T-cell (primary cell): ENCODE results near the gene SYNRG. TPM values are rescaled to one million over a fixed set of nuclear protein-coding genes. Genes with fewer than 3 reads are reported as not detected.

Experiments used
- ATAC-seq, 4 experiments: fragments of 200-7000 bp in 3 of 4; fragments of 150-1000 bp in 1 of 4; cut with Tn5 transposase; replicated peaks in 1 of 4; 1 replicate in 3 of 4; 2 replicates in 1 of 4; pipeline ENCODE4 v1.10.0; 2021; ENCODE audit warnings: moderate library complexity in 3 of 4, mild to moderate bottlenecking in 2 of 4, moderate number of reproducible peaks in 1 of 4
- CTCF ChIA-PET, 2 donors: fragments of 300-600 bp; sonication (Branson Sonifier 250); formaldehyde crosslinking; loops; one replicate each; lab custom pipeline; 2022; ENCODE audit warnings: antibody characterized with exemption in 2 of 2; lab: Charles Lee
- POLR2A ChIA-PET, 2 donors: fragments of 300-600 bp; sonication (Branson Sonifier 250); formaldehyde crosslinking; loops; one replicate each; lab custom pipeline; 2022; ENCODE audit warnings: antibody characterized with exemption in 2 of 2; lab: Charles Lee
- DNase-seq, 35 experiments: peaks; one replicate each; pipeline versions ENCODE4 v3.0.0 to v3.0.0-alpha.2; 2013 to 2023
- H3K27ac ChIP-seq: one replicate; pipeline ENCODE4 v1.5.1; 2013; ENCODE audit warnings: low read length
- H3K27me3 ChIP-seq, 2 experiments: replicated peaks in 1 of 2; 1 replicate in 1 of 2; 2 replicates in 1 of 2; pipeline versions ENCODE4 v1.6.1 to v1.7.0; 2013; ENCODE audit warnings: low read length in 1 of 2, mixed read lengths in 1 of 2; ENCODE audit not compliant: control insufficient read depth in 2 of 2, insufficient read depth in 2 of 2; ENCODE audit errors: extremely low read depth in 1 of 2
- H3K36me3 ChIP-seq, 2 donors: 1 replicate in 1 of 2; 2 replicates in 1 of 2; pipeline versions ENCODE4 v1.6.1 to v1.7.0; 2013; ENCODE audit warnings: low read length in 1 of 2; ENCODE audit not compliant: control insufficient read depth in 2 of 2, insufficient read depth in 1 of 2; ENCODE audit errors: extremely low read depth in 1 of 2
- H3K4me1 ChIP-seq, 2 experiments: 1 replicate in 1 of 2; 2 replicates in 1 of 2; pipeline versions ENCODE4 v1.6.1 to v1.7.0; 2013; ENCODE audit warnings: low read length in 2 of 2, mixed read lengths in 1 of 2; ENCODE audit not compliant: insufficient read depth in 2 of 2, control insufficient read depth in 1 of 2; ENCODE audit errors: extremely low read depth in 1 of 2
- H3K4me3 ChIP-seq, 2 donors: 1 replicate in 1 of 2; 2 replicates in 1 of 2; pipeline versions ENCODE4 v1.5.1 to v1.7.0; 2013; ENCODE audit warnings: mild to moderate bottlenecking in 2 of 2, low read length in 1 of 2, moderate library complexity in 1 of 2; ENCODE audit not compliant: control insufficient read depth in 1 of 2; ENCODE audit errors: extremely low read depth in 1 of 2
- H3K9me3 ChIP-seq: 2 replicates; pipeline ENCODE4 v1.7.0; 2013
- H3K27ac Mint-ChIP-seq, 2 donors: one replicate each; pipeline ENCODE4 v1.8.0; 2020 to 2021; ENCODE audit warnings: mild to moderate bottlenecking in 2 of 2, mixed read lengths in 2 of 2
- H3K27me3 Mint-ChIP-seq, 2 donors: one replicate each; pipeline ENCODE4 v1.8.0; 2021 to 2022; ENCODE audit warnings: mixed read lengths in 2 of 2
- H3K36me3 Mint-ChIP-seq: one replicate; pipeline ENCODE4 v1.8.0; 2021; ENCODE audit warnings: mixed read lengths
- H3K4me1 Mint-ChIP-seq, 3 donors: one replicate each; pipeline ENCODE4 v1.8.0; 2020 to 2022; ENCODE audit warnings: mixed read lengths in 3 of 3, mild to moderate bottlenecking in 1 of 3
- H3K4me3 Mint-ChIP-seq, 3 donors: one replicate each; pipeline ENCODE4 v1.8.0; 2020 to 2022; ENCODE audit warnings: mild to moderate bottlenecking in 3 of 3, mixed read lengths in 3 of 3, moderate library complexity in 3 of 3
- H3K9me3 Mint-ChIP-seq, 3 donors: one replicate each; pipeline ENCODE4 v1.8.0; 2020 to 2022; ENCODE audit warnings: mixed read lengths in 3 of 3
- WGBS: methylation state at CpG from one replicate; pipeline ENCODE4 v1.1.5; 2013; ENCODE audit warnings: missing lambda C conversion rate; ENCODE audit not compliant: insufficient coverage; 5-methylcytosine and 5-hydroxymethylcytosine counted together
- total RNA-seq, 35 experiments: library from RNA in 6 of 35; stranded (reverse) in 6 of 35; fragments of 120-200 nt in 1 of 35; gene quantifications; one replicate each; pipeline versions ENCODE4 v1.2.1 to v1.2.4 and lab custom pipeline; 2013 to 2026

The SYNRG gene, protein sequence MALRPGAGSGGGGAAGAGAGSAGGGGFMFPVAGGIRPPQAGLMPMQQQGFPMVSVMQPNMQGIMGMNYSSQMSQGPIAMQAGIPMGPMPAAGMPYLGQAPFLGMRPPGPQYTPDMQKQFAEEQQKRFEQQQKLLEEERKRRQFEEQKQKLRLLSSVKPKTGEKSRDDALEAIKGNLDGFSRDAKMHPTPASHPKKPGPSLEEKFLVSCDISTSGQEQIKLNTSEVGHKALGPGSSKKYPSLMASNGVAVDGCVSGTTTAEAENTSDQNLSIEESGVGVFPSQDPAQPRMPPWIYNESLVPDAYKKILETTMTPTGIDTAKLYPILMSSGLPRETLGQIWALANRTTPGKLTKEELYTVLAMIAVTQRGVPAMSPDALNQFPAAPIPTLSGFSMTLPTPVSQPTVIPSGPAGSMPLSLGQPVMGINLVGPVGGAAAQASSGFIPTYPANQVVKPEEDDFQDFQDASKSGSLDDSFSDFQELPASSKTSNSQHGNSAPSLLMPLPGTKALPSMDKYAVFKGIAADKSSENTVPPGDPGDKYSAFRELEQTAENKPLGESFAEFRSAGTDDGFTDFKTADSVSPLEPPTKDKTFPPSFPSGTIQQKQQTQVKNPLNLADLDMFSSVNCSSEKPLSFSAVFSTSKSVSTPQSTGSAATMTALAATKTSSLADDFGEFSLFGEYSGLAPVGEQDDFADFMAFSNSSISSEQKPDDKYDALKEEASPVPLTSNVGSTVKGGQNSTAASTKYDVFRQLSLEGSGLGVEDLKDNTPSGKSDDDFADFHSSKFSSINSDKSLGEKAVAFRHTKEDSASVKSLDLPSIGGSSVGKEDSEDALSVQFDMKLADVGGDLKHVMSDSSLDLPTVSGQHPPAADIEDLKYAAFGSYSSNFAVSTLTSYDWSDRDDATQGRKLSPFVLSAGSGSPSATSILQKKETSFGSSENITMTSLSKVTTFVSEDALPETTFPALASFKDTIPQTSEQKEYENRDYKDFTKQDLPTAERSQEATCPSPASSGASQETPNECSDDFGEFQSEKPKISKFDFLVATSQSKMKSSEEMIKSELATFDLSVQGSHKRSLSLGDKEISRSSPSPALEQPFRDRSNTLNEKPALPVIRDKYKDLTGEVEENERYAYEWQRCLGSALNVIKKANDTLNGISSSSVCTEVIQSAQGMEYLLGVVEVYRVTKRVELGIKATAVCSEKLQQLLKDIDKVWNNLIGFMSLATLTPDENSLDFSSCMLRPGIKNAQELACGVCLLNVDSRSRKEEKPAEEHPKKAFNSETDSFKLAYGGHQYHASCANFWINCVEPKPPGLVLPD (N-terminal part only)
- total RNA-seq, result 100 to 1,000 TPM; 103 to 118 (median 113) TPM
- 117 TPM for total RNA-seq (2013)
- 54.1 to 263 (median 132) reads per million in 29 experiments for total RNA-seq (lab: John Stamatoyannopoulos, UW)

DNA sequence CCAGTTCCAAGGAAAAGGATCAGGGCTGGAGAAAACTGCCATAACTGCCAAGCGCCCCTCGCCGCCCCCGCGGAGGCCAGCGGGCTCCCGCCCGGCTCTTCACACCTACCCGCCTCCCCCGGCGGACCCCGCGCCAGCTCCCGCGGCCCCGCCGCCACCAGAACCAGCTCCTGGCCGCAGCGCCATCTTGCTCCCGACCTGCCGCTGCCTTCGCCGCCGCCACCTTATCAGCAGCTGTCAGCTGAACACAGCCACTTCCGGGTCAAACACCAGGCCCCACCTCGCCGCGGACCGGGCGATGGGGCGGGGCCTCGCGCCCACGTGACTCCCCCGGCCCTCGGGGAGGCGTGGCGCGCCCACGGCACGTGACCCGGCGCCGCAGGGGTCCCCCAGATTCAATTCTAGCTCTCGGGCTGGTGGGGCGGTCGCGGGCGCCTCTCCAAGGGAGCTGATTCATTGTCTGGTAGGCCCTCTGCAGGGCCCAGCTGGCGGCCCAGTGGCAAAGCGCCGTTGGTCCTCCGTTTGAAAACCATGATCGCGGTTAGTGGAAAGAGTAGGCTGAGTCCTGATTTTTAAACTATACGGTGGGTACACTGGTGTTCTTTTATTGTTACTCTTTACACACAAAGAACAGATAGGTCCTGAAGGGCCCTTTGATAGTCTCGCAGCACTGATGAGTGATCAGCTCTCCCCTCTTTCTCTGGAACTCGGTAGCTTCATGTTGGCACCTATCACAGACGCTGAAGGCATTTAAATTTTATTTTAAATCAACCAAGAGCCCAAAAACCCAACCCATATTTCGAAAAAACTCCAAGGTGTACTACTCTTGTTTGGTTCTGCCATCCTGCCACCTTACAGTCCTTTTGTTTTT, at the start of gene SYNRG:
Gene SYNRG, minus strand, starts transcription at position 249 of the 871 bp plus-strand sequence. Its CDS starts 63 bp downstream, at position 186.
- Mint-ChIP-seq H3K36me3 (peaks cover 11% of the 10 kb centered on the region), H3K9me3 (no peaks in the 10 kb centered on the region), H3K27ac (peak within 1 kb of the TSS; percentile 92 to 93), H3K4me1 (peaks cover 39 to 43% (median 39%) of the 10 kb centered on the region in 3 donors), H3K27me3 (no peaks in the 10 kb centered on the region), H3K4me3 (peak within 1 kb of the TSS; percentile 81 to 90 (median 90))
- Histone ChIP-seq H3K27me3 (no peaks in the 10 kb centered on the region), H3K4me3 (peak within 1 kb of the TSS; percentile 87 to 95), H3K36me3 (peaks cover 0 to 7% of the 10 kb centered on the region in 2 donors), H3K27ac (peak within 1 kb of the TSS; percentile 78), H3K4me1 (peaks cover 28 to 31% of the 10 kb centered on the region in 2 experiments), H3K9me3 (no peaks in the 10 kb centered on the region)
- ATAC-seq (peak; percentile 85 to 89 (median 86)), DNase-seq (peak; percentile 90 to 98 (median 94))
- POLR2A ChIA-PET, result interaction anchor here (0.5 to 1.7 kb wide), 8 partner anchors 8 to 1059 kb away, joined by 3 to 8 read pairs (median 5); no protein-coding TSS in a partner anchor
- CTCF ChIA-PET, result interaction anchor here (0.5 to 2.2 kb wide), 10 partner anchors 9 to 236 kb away, joined by 3 to 9 read pairs (median 4); no protein-coding TSS in a partner anchor
- under 1% methylated on average over 56 of the region's 60 CpGs for WGBS

DNA sequence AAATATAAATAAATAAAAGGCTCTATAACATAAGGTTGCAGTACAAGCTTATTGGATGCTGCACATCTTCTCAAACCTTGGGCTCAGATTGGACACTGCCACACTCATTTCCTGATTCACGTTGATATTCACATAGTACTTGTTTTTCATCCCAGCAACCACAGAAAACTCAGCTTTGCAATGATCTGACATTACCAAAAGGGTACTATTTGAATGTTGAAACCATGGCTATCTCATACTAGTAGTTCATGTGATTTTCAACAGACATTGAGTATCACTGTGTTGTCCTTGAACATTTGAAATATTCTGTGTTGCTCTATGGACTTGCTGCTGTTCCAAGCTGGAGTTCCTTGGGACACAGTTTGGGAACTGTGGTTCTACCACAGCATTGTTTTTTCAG, 48.0 kb upstream of the SYNRG start:
- H3K4me3 ChIP-seq, result no peak overlapping the region
- H3K36me3 ChIP-seq, result no peaks in the 10 kb centered on the region
- H3K4me1 ChIP-seq, result no peaks in the 10 kb centered on the region
- CTCF ChIA-PET, result no interaction called here
- Mint-ChIP-seq H3K27me3 (peaks cover 3 to 6% of the 10 kb centered on the region in 2 donors), H3K36me3 (no peaks in the 10 kb centered on the region), H3K4me1 (no peaks in the 10 kb centered on the region), H3K4me3 (no peak overlapping the region), H3K27ac (no peak overlapping the region), H3K9me3 (no peaks in the 10 kb centered on the region)
- no CpG with 5 or more reads among the region's 1 CpG for WGBS
- H3K27me3 ChIP-seq, result peaks cover 0 to 3% of the 10 kb centered on the region in 2 experiments
- ATAC-seq (no peak), DNase-seq (no peak)
- H3K27ac ChIP-seq, result no peak overlapping the region
- H3K9me3 ChIP-seq, result no peaks in the 10 kb centered on the region
- POLR2A ChIA-PET, result no interaction called here

DNA sequence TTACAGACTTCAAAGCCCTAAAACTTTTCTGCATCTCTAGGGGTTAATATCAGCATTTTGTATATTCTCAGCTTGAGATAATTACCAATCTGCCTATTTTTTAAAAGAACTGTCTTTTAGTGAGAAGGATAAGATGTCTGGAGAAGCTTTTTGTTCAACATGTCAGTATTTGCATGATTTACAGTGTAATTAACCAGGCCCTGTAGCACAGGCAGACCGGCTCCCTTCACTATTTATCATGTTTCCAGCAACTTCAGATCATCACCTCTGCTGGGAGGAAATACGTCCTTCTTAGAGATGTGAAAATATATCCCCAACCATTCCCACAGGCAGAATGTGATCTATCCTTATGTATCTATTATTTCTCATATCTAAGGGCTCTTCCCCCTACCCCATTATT, 42.6 kb upstream of the SYNRG start:
- peaks cover 28 to 36% of the 10 kb centered on the region in 2 donors for H3K27me3 Mint-ChIP-seq
- ChIA-PET CTCF (interaction anchor here in 1 of 2 donors (0.6 kb wide), 1 partner anchor 189 kb away, joined by 3 read pairs; no protein-coding TSS in a partner anchor), POLR2A (no interaction called here)
- H3K4me3 ChIP-seq, result no peak overlapping the region
- H3K4me3 Mint-ChIP-seq, result no peak overlapping the region
- no peaks in the 10 kb centered on the region for H3K9me3 ChIP-seq
- DNase-seq (no peak), ATAC-seq (no peak)
- H3K9me3 Mint-ChIP-seq, result no peaks in the 10 kb centered on the region
- no peaks in the 10 kb centered on the region for H3K4me1 Mint-ChIP-seq
- no peaks in the 10 kb centered on the region for H3K4me1 ChIP-seq
- no peak overlapping the region for H3K27ac Mint-ChIP-seq
- H3K27me3 ChIP-seq, result peaks cover 14 to 15% of the 10 kb centered on the region in 2 experiments
- no peaks in the 10 kb centered on the region for H3K36me3 Mint-ChIP-seq
- WGBS, result no CpG with 5 or more reads among the region's 2 CpGs
- no peak overlapping the region for H3K27ac ChIP-seq
- H3K36me3 ChIP-seq, result no peaks in the 10 kb centered on the region

DNA sequence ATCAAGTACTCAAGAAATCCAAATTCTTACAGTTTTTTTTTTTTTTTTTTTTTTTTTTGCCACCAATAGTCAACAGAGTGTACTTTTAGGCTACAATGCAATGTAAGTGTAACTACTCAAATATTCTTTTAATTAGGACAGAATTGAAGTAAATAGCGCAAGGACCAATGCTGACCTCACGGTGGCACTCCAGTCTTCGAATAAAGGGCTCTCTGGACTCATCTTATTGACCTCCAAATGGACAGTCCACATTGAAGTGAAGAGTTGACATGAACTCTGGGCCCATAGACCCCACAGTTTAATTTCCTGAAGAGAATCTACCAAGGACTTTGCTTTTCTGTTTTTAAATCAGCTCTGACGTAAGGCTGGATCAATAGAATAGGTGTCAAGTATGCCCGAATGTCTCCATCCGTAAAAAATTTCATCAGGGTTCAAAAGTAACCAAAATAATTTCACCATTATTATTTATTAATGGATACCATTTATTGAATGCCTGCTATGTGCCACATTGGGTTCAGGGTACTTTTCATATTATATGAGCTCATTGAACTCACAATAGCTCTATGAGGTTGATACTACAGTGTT, 41.3 kb upstream of the SYNRG start:
- no peak for ATAC-seq
- no peak overlapping the region for H3K27ac Mint-ChIP-seq
- ChIA-PET POLR2A (interaction anchor here in 1 of 2 donors (0.6 kb wide), 1 partner anchor 948 kb away, joined by 13 read pairs; no protein-coding TSS in a partner anchor), CTCF (no interaction called here)
- Histone ChIP-seq H3K27me3 (peaks cover 14 to 17% of the 10 kb centered on the region in 2 experiments), H3K4me1 (no peaks in the 10 kb centered on the region), H3K36me3 (no peaks in the 10 kb centered on the region), H3K9me3 (no peaks in the 10 kb centered on the region), H3K4me3 (no peak overlapping the region), H3K27ac (no peak overlapping the region)
- H3K36me3 Mint-ChIP-seq, result no peaks in the 10 kb centered on the region
- H3K4me3 Mint-ChIP-seq, result no peak overlapping the region
- DNase-seq, result no peak
- H3K9me3 Mint-ChIP-seq, result no peaks in the 10 kb centered on the region
- peaks cover 40 to 49% of the 10 kb centered on the region in 2 donors for H3K27me3 Mint-ChIP-seq
- no peaks in the 10 kb centered on the region for H3K4me1 Mint-ChIP-seq
- no CpG with 5 or more reads among the region's 6 CpGs for WGBS

DNA sequence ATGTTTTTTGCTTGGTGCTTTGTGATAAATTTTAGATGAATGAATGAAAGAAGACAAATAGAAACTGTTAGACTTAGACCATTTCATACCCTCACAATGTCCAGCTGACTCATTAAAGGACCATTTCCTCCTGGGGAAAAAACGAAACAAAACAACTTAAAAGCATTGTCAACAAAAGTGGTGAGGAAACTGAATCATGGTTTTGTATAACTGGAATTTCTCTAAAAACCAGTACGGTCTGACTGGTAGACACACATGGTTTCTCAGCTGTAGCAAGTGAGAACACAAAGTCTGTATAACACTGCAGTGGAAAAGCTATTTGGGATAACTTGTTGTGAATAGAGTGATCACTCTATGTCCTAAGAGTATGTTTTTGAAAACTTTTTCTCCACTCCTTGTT, 39.3 kb upstream of the SYNRG start:
- POLR2A ChIA-PET, result interaction anchor here in 1 of 2 donors (0.5 to 0.6 kb wide), 2 partner anchors 18 to 29 kb away, joined by 3 to 4 read pairs; no protein-coding TSS in a partner anchor

More for the DNA sequence above, 39.3 kb upstream of the SYNRG start:
- Histone ChIP-seq H3K4me3 (no peak overlapping the region), H3K4me1 (peaks cover under 1 to 3% of the 10 kb centered on the region in 2 experiments), H3K9me3 (no peaks in the 10 kb centered on the region), H3K27me3 (peaks cover 17 to 20% of the 10 kb centered on the region in 2 experiments), H3K36me3 (no peaks in the 10 kb centered on the region), H3K27ac (no peak overlapping the region)
- H3K27ac Mint-ChIP-seq, result no peak overlapping the region
- no peaks in the 10 kb centered on the region for H3K9me3 Mint-ChIP-seq
- peaks cover 52 to 57% of the 10 kb centered on the region in 2 donors for H3K27me3 Mint-ChIP-seq
- H3K4me3 Mint-ChIP-seq, result no peak overlapping the region
- DNase-seq (no peak), ATAC-seq (no peak)
- H3K4me1 Mint-ChIP-seq, result peaks cover 4 to 11% (median 8%) of the 10 kb centered on the region in 3 donors
- no CpG with 5 or more reads among the region's 2 CpGs for WGBS
- H3K36me3 Mint-ChIP-seq, result no peaks in the 10 kb centered on the region
- CTCF ChIA-PET, result no interaction called here
